GM12801 (cell line): ENCODE measurements around the gene IFNL2.

ENCODE experiments used
- TF ChIP-seq, protein P1 (sequence below): IDR thresholded peaks from one replicate; pipeline ENCODE4 v1.5.1; 2011; ENCODE audit warnings: control low read depth; ENCODE audit not compliant: insufficient read length; ENCODE audit errors: extremely low read depth

The IFNL2 gene

DNA sequence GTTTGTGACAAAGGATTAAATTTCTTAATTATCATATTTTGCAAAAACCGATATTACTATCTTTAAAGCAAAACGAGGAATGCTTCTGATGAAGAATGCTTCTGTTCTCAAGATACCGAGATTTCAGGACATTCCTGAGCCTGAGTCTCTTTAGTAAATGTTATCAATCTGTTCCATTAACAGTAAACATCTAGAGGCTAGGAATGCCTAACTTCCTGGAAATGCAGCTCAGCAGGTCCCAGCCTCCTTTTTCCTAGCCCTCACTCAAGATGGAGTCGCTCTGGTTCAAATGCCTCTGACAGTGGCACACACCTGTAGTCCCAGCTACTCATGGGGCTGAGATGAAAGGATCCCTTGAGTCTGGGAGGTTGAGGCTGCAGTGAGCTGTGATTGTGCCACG lies 17.1 kb upstream of the IFNL2 start:
- TF ChIP-seq, protein P1, sequence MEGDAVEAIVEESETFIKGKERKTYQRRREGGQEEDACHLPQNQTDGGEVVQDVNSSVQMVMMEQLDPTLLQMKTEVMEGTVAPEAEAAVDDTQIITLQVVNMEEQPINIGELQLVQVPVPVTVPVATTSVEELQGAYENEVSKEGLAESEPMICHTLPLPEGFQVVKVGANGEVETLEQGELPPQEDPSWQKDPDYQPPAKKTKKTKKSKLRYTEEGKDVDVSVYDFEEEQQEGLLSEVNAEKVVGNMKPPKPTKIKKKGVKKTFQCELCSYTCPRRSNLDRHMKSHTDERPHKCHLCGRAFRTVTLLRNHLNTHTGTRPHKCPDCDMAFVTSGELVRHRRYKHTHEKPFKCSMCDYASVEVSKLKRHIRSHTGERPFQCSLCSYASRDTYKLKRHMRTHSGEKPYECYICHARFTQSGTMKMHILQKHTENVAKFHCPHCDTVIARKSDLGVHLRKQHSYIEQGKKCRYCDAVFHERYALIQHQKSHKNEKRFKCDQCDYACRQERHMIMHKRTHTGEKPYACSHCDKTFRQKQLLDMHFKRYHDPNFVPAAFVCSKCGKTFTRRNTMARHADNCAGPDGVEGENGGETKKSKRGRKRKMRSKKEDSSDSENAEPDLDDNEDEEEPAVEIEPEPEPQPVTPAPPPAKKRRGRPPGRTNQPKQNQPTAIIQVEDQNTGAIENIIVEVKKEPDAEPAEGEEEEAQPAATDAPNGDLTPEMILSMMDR: no peak

DNA sequence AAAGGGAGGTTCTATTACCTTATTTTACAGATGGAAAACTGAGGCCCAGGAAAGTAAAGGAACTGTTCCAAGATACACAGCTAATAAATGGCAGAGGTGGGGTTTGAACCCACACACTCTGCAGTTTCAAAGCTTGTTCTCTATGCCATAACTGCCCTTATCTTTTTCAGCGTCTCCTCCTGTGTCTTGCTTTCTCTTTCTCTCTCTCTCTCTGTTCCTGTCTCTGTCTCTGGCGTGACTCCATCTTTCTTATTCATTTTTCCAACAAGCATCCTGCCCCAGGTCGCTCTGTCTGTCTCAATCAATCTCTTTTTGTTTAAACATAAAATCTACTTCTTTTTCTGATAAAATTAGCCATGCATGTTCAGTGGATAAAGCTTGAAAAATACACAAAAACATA lies 16.4 kb upstream of the IFNL2 start:
- TF ChIP-seq, protein P1: no peak

DNA sequence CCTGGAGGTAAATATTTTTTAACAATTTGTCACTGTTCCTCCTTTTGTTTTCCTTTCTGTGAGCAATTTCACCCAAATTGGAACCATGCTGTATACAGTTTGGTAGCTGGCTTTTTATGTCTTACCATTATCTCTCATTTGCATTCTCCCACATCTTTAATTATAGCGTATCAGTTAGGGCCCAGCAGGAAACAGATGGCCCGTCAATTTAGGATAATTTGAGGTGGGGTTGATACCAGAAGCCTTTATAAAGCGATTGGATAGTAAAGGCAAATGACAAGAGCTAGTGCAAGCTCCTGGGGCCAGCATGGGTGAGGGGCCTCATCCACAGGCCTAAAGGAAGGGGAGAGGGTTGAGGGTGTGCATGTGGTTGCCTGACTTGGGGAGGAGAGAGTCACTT lies 15.7 kb upstream of the IFNL2 start:
- TF ChIP-seq, protein P1: no peak

DNA sequence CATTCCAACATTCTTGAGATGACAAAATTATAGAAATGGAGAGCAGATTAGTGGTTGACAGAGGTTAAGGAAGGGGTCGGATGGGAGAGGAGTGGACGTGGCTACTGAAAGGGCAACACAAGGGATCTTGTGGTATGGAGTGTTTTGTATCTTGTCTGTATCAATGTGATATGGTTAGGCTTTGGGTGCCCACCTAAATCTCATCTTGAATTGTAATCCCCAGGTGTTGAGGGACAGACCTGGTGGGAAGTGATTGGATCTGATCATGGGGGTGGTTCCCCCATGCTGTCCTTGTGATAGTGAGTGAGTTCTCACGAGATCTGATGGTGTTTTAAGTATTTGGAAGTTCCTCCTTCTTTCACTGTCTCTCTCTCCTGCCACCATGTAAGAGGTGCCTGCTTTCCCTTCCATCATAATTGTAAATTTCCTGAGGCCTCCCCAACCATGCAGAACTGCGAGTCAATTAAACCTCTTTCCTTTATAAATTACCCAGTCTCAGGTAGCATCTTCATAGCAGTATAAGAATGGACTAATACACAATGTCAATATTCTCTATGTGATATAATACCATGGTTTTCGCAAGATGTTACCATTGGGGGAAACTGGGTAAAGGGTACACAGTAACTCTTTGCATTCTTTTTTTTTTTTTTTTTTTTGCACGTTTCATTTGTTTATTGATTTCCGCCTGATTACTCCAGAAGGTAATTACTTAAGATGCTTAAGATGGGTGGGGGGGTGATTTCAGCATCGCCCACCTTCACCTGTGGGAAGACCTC lies 14.6 kb upstream of the IFNL2 start:
- TF ChIP-seq, protein P1: no peak

DNA sequence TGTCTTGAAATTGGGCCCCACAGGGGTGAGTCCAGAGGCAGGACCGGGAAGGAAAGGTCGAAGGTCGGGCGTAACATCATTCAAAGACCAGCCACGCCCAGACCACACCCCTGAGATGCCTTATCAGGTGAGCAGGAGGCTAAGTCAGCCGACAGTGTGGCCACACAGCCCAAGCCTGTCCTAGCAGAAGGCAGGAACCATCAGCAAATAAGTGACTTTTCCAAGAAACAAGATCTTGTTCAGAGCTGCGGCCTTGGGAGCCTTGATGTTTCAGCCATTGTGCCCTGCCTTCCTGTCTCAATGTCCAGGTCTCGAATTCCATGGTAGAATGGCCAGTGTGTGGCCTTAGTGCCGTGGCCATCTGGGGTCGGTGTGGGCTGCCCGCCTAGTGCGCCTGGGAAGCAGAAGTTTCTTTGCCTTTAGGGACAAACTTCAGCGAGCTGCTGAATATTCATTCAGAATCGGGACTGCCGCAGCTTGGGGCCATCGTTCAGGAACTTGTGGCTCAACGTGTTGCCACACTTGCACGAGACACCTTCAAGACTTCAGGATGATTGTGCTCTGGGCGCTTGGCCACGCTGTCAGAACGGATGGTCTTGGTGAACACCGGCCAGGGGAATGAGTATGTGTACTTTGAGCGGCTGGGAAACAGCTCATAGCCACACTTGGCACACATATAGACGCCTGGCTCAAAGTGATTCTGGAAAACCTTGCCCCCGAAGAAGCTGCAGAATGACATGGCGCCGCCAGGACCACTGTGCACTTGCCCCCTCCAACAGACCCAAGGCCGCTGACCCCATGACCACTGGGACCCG lies 13.5 kb upstream of the IFNL2 start:
- TF ChIP-seq, protein P1: no peak

DNA sequence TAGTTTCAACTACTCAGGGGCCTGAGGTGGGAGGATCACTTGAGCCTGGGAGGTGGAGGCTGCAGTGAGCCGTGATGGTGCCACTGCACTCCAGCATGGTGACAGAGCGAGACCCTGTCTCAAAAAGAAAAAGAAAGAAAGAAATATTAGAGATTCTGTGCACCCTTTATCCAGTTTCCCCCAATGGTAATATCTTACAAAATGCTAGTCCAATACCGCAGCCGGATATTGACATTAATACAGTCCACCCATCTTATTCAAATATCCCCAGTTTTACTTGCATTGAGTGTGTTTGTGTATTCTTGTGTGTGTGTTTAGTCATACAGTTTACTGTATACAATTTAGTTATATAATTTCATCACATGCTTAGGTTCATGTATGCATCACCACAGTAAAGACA lies 11.0 kb upstream of the IFNL2 start:
- TF ChIP-seq, protein P1: no peak

DNA sequence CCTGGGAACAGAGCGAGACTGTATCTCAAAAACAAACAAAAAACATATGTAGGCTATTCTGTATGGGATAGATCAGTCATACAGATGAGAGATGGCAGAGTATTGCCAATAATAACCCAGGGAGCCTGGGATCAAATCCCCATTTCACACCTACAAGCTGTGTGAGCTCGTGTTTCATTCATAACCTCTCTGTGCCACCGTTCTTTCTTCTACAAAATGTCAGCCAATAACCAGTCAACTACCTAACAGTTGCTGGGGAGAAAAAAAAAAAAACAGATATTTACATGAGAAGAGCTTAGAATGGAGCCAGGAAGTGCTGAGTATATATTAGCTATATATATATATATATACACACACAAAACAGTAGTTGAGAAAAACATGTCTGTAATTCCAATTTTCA lies 6.5 kb upstream of the IFNL2 start:
- TF ChIP-seq, protein P1: no peak
